Esophagus muscularis mucosa (tissue), 4 donors: ENCODE results near the gene CCR8. TPM values are rescaled to one million over a fixed set of nuclear protein-coding genes. Genes with fewer than 3 reads are reported as not detected.

Experiments
- DNase-seq: peaks from one replicate; pipeline ENCODE4 v3.0.0-alpha.2; 2017; ENCODE audit errors: extremely low spot score
- H3K27ac ChIP-seq, 4 donors: fragments of 200-600 bp; sonication (generic); replicated peaks in 1 of 4; 1 replicate in 3 of 4; 2 replicates in 1 of 4; pipeline ENCODE4 v1.5.1; 2016 to 2019; ENCODE audit warnings: mild to moderate bottlenecking in 1 of 4
- H3K27me3 ChIP-seq, 4 donors: fragments of 200-600 bp; sonication (generic); one replicate each; pipeline versions ENCODE4 v1.5.1 to v1.6.0; 2016 to 2019
- H3K36me3 ChIP-seq, 4 donors: fragments of 200-600 bp; sonication (generic); one replicate each; pipeline ENCODE4 v1.5.1; 2016 to 2019
- H3K4me1 ChIP-seq, 4 donors: fragments of 200-600 bp; sonication (generic); one replicate each; pipeline ENCODE4 v1.5.1; 2016 to 2019
- H3K4me3 ChIP-seq, 4 donors: fragments of 200-600 bp; sonication (generic); 1 replicate in 2 of 4; 2 replicates in 2 of 4; pipeline ENCODE4 v1.5.1; 2016 to 2019; ENCODE audit warnings: mild to moderate bottlenecking in 4 of 4, moderate library complexity in 1 of 4
- H3K9me3 ChIP-seq, 4 donors: fragments of 200-600 bp; sonication (generic); 1 replicate in 3 of 4; 2 replicates in 1 of 4; pipeline ENCODE4 v1.5.1; 2016 to 2019
- EP300 ChIP-seq: sonication (generic); formaldehyde crosslinking; IDR thresholded peaks from one replicate; pipeline ENCODE4 v1.6.1; 2017; ENCODE audit warnings: antibody characterized with exemption
- POLR2A ChIP-seq: fragments of 450-650 bp; IDR thresholded peaks from one replicate; pipeline ENCODE4 v1.6.1; 2017; ENCODE audit warnings: antibody characterized with exemption, moderate library complexity, mild to moderate bottlenecking, low read depth
- POLR2AphosphoS5 ChIP-seq, 2 donors: sonication (generic); formaldehyde crosslinking; IDR thresholded peaks; one replicate each; pipeline ENCODE4 v1.6.1; 2017; ENCODE audit warnings: antibody characterized with exemption in 2 of 2
- WGBS: methylation state at CpG from one replicate; pipeline ENCODE4 v1.1.5; 2018; 5-methylcytosine and 5-hydroxymethylcytosine counted together
- intact Hi-C: fragments of 100-400 bp; cut with DNase I; formaldehyde crosslinking; loops from one replicate; pipeline ENCODE4 v1.15.1; 2023
- total RNA-seq, 4 donors: library from RNA; depleted of rRNA; stranded (reverse); fragments of >200 nt; gene quantifications; one replicate each; pipeline versions ENCODE4 v1.1.0 to v1.2.1, GENCODE V29; 2016
- TF ChIP-seq, protein P1 (sequence below), 3 experiments: fragments of 200-600 bp in 2 of 3; fragments of 450-650 bp in 1 of 3; sonication (generic) in 2 of 3; IDR thresholded peaks; one replicate each; pipeline ENCODE4 v1.5.1; 2017 to 2019; ENCODE audit warnings: antibody characterized with exemption in 3 of 3, mild to moderate bottlenecking in 2 of 3, moderate library complexity in 1 of 3

CCR8 gene
- total RNA-seq, 4 donors from 2014 or later, result not detected

DNA sequence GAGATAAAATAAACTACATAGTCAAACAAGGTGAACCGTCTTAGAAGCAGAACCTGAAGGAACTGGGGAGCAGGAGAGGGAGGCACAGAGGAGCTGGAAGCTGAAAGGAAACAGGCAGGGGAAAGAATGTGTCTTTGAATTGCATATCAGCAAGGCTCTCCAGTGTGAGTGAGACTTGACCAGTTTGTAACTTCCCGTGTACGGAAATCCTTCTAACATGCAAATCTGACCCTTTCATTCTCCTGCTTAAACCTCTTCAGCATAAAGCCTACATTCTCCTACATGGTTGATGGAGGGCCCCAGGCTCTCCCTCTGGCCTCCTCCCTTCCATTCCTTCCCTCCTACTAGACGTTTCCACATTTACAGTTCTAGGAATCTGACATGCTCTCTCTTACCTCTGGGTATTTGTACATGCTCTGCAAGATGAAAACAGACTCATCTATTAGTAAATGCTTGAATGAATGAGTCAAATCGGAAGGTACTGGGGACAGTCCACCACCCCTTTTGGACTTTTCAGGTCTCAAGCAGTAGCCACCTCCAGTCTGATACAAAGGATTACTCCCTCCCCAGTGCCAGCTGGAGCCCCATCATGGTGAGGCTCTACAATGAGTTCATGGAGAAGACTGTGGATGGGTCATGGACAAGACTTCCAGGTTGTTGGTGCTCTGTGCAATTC is 47.6 kb downstream of the CCR8 start:
- H3K4me3 ChIP-seq, result no peak overlapping the region
- TF ChIP-seq, protein P1, sequence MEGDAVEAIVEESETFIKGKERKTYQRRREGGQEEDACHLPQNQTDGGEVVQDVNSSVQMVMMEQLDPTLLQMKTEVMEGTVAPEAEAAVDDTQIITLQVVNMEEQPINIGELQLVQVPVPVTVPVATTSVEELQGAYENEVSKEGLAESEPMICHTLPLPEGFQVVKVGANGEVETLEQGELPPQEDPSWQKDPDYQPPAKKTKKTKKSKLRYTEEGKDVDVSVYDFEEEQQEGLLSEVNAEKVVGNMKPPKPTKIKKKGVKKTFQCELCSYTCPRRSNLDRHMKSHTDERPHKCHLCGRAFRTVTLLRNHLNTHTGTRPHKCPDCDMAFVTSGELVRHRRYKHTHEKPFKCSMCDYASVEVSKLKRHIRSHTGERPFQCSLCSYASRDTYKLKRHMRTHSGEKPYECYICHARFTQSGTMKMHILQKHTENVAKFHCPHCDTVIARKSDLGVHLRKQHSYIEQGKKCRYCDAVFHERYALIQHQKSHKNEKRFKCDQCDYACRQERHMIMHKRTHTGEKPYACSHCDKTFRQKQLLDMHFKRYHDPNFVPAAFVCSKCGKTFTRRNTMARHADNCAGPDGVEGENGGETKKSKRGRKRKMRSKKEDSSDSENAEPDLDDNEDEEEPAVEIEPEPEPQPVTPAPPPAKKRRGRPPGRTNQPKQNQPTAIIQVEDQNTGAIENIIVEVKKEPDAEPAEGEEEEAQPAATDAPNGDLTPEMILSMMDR (IDR thresholded peaks at IDR 0.05), result no peak
- TF ChIP-seq POLR2AphosphoS5 (IDR thresholded peaks at IDR 0.05) (no peak), EP300 (no peak), POLR2A (no peak)
- no peak for DNase-seq
- H3K4me1 ChIP-seq, result no peaks in the 10 kb centered on the region
- WGBS, result 63% methylated on average over 5 of the region's 5 CpGs
- H3K9me3 ChIP-seq, result no peaks in the 10 kb centered on the region
- intact Hi-C loops, result no loop called here
- no peaks in the 10 kb centered on the region for H3K36me3 ChIP-seq
- no peaks in the 10 kb centered on the region for H3K27me3 ChIP-seq
- no peak overlapping the region for H3K27ac ChIP-seq

DNA sequence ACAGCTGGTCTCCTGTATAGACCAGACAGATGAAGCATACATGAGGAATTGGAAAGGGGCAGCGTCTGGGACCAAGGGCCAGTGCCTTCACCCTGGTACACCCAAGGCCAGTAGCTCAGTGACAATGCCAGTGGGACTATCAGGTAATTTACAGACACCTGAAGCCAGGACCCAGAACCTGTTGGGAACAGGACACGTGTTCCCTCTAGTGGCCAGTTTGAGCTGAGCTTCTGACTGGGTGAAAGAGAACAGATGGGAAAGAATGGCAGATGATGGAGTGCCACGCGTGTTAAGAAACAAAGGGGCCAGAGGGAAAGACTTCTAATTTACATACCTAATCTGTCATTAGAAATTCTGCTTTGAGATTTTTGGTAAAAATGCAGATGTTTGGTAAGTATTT is 48.6 kb downstream of the CCR8 start:
- no peak for TF ChIP-seq POLR2AphosphoS5 (IDR thresholded peaks at IDR 0.05)
- TF ChIP-seq, protein P1 (IDR thresholded peaks at IDR 0.05), result peak in 2 of 3 experiments; percentile 8 to 45
- no peaks in the 10 kb centered on the region for H3K9me3 ChIP-seq
- H3K4me1 ChIP-seq, result peaks cover 3 to 9% (median 8%) of the 10 kb centered on the region in 4 donors
- no peak overlapping the region for H3K27ac ChIP-seq
- no peaks in the 10 kb centered on the region for H3K36me3 ChIP-seq
- 37% methylated on average over 4 of the region's 4 CpGs for WGBS
- H3K27me3 ChIP-seq, result no peaks in the 10 kb centered on the region
- intact Hi-C loops, result no loop called here
- no peak overlapping the region for H3K4me3 ChIP-seq
- DNase-seq, result no peak

DNA sequence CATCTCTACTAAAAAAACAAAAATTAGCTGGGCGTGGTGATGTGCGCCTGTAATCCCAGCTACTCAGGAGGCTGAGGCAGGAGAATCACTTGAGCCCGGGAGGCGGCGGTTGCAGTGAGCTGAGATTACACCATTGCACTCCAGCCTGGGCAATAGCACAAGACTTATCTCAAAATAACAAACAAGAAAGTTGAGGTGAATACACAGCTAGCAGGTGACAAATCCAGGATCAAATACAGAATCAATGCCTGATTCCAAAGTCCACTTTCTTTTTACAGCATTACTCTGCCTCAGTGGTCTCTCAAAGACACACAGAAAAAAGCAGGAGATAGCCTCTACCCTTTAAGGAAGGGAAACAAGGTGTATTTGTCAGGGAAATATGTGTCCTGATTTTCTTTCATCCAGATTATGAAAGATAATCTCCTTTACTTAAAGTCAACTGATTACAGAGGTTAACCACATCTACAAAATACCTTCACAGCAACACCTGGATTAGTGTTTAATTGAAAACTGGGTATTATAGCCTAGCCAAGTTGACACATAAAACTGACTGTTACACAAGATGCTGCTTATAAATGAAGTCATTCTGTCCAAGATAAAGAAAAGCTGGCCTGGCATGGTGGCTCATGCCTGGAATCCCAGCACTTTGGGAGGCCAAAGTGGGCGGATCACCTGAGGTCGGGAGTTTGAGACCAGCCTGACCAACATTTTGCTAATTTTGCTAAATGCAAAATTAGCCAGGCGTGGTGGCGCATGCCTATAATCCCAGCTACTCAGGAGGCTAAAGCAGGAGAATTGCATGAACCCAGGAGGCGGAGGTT is 49.7 kb downstream of the CCR8 start:
- no peaks in the 10 kb centered on the region for H3K36me3 ChIP-seq
- TF ChIP-seq EP300 (no peak), POLR2A (no peak), POLR2AphosphoS5 (IDR thresholded peaks at IDR 0.05) (no peak)
- TF ChIP-seq, protein P1 (IDR thresholded peaks at IDR 0.05), result no peak
- H3K4me3 ChIP-seq, result no peak overlapping the region
- peaks cover 3 to 9% (median 9%) of the 10 kb centered on the region in 4 donors for H3K4me1 ChIP-seq
- H3K9me3 ChIP-seq, result no peaks in the 10 kb centered on the region
- H3K27me3 ChIP-seq, result no peaks in the 10 kb centered on the region
- no peak overlapping the region for H3K27ac ChIP-seq
- no peak for DNase-seq
- 94% methylated on average over 8 of the region's 10 CpGs for WGBS
- intact Hi-C loops, result no loop called here

DNA sequence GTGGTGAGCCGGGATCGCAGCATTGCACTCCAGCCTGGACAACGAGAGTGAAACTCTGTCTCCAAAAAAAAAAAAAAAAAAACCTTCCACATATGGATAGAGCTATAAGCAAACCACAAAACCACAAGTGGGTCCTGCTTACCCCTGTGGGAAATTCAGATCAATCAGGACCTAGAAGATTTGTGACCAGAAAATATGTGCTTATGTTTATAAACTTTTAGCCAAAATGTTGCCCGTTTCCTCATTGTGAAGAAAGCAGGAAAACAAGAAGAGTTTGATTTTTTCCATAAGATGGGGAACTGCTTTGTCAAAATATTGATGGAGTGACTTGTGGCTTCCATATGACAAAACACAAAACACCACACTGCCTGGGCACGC is 50.3 kb downstream of the CCR8 start:
- 90% methylated on average over 5 of the region's 5 CpGs for WGBS
- Histone ChIP-seq H3K4me3 (no peak overlapping the region), H3K27me3 (no peaks in the 10 kb centered on the region), H3K27ac (no peak overlapping the region), H3K36me3 (no peaks in the 10 kb centered on the region), H3K9me3 (no peaks in the 10 kb centered on the region), H3K4me1 (peaks cover 8 to 14% (median 13%) of the 10 kb centered on the region in 4 donors)
- no peak for DNase-seq
- no peak for TF ChIP-seq POLR2AphosphoS5 (IDR thresholded peaks at IDR 0.05)
- intact Hi-C loops, result no loop called here

DNA sequence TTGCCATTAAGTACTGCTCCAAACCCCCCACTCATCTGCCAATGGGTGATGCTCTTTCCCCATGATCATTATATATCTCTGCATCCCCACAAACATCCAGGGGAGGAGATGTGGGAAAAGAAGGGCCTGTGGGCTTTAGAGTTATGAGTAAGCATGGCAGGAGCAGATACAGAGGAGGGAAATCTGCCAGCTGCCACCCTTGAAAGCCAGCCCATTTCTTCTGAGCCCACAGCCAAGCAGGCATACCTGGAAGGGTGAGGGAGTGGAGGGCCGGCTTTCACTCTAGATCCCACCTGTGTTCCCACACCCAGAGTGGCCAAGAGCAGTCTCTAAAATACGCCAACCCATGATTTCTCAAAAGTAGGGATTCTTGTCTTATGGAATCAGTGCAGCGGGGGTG is 51.9 kb downstream of the CCR8 start:
- Histone ChIP-seq H3K27ac (no peak overlapping the region), H3K4me1 (peaks cover 16 to 29% (median 27%) of the 10 kb centered on the region in 4 donors), H3K9me3 (no peaks in the 10 kb centered on the region), H3K27me3 (no peaks in the 10 kb centered on the region), H3K36me3 (no peaks in the 10 kb centered on the region), H3K4me3 (no peak overlapping the region)
- no peak for TF ChIP-seq EP300
- TF ChIP-seq, protein P1 (IDR thresholded peaks at IDR 0.05), result no peak
- TF ChIP-seq POLR2AphosphoS5 (IDR thresholded peaks at IDR 0.05), result no peak
- TF ChIP-seq POLR2A, result no peak
- 88% methylated on average over 3 of the region's 3 CpGs for WGBS
- intact Hi-C loops, result no loop called here
- DNase-seq, result no peak
